Activated T-cell treated with anti-CD3 and anti-CD28 coated beads, Interleukin-2, amount 50 U/mL, for 72 hours (primary cell): ENCODE results near the gene TIRAP. TPM values are rescaled to one million over a fixed set of nuclear protein-coding genes. Genes with fewer than 3 reads are reported as not detected.

ENCODE experiments used
- ATAC-seq, 2 donors: fragments of 150-1000 bp; cut with Tn5 transposase; replicated peaks in 1 of 2; 2 replicates each; pipeline ENCODE4 v1.10.0; 2021; ENCODE audit warnings: moderate library complexity in 2 of 2, mild to moderate bottlenecking in 1 of 2
- DNase-seq, 2 donors: peaks; one replicate each; pipeline ENCODE4 v3.0.0; 2021 to 2022; ENCODE audit warnings: mixed read lengths in 1 of 2
- H3K27ac Mint-ChIP-seq: one replicate; pipeline ENCODE4 v1.8.0; 2022; ENCODE audit warnings: mild to moderate bottlenecking, moderate library complexity, mixed read lengths
- H3K27me3 Mint-ChIP-seq: one replicate; pipeline ENCODE4 v1.8.0; 2022; ENCODE audit warnings: low read depth, mixed read lengths
- H3K36me3 Mint-ChIP-seq, 2 donors: one replicate each; pipeline ENCODE4 v1.8.0; 2022; ENCODE audit warnings: mixed read lengths in 2 of 2, mild to moderate bottlenecking in 1 of 2; ENCODE audit not compliant: insufficient read depth in 2 of 2
- H3K4me1 Mint-ChIP-seq: one replicate; pipeline ENCODE4 v1.8.0; 2022; ENCODE audit warnings: low read depth, mixed read lengths
- H3K4me3 Mint-ChIP-seq, 2 donors: one replicate each; pipeline ENCODE4 v1.8.0; 2022; ENCODE audit warnings: mild to moderate bottlenecking in 2 of 2, mixed read lengths in 2 of 2, moderate library complexity in 2 of 2
- H3K9me3 Mint-ChIP-seq, 2 donors: one replicate each; pipeline ENCODE4 v1.8.0; 2022; ENCODE audit warnings: mixed read lengths in 2 of 2
- total RNA-seq, 2 donors: library from RNA; stranded (reverse); gene quantifications; one replicate each; pipeline ENCODE4 v1.2.3, GENCODE V29; 2022

The TIRAP gene
- total RNA-seq, 2 donors from 2014 or later, result 14.0 to 15.2 TPM

- Mint-ChIP-seq H3K9me3 (no peaks in the 10 kb centered on the region), H3K4me3 (no peak overlapping the region), H3K36me3 (peaks cover 4 to 6% of the 10 kb centered on the region in 2 donors), H3K27me3 (no peaks in the 10 kb centered on the region), H3K4me1 (peaks cover 38% of the 10 kb centered on the region), H3K27ac (no peak overlapping the region)
- no peak for ATAC-seq
- DNase-seq, result no peak
These were observed 50.2 kb downstream of the TIRAP start for GRCh38 chr11:126333142-126333541.

- H3K4me3 Mint-ChIP-seq, result no peak overlapping the region
- ATAC-seq, result no peak
These were observed 52.0 kb downstream of the TIRAP start for GRCh38 chr11:126334659-126335462.

DNA sequence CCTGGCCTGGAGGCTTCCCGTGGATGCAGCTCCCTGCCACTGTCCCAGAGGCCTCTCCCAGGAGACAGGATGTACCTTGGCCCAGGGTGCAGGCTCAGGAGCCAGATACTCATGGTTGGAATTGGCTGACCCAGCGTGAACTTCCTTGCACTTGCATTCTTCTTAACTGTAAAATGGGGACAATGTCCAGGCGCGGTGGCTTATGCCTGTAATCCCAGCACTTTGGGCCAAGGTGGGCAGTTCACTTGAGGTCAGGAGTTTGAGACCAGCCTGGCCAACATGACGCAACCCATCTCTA, 52.5 kb downstream of the TIRAP start:
- Mint-ChIP-seq H3K9me3 (no peaks in the 10 kb centered on the region), H3K36me3 (peaks cover 4 to 6% of the 10 kb centered on the region in 2 donors), H3K27ac (no peak overlapping the region), H3K27me3 (no peaks in the 10 kb centered on the region), H3K4me3 (no peak overlapping the region), H3K4me1 (peaks cover 25% of the 10 kb centered on the region)
- DNase-seq, result no peak
- no peak for ATAC-seq

More at GRCh38 chr11:126334659-126335462, 52.0 kb downstream of the TIRAP start:
- Mint-ChIP-seq H3K36me3 (peaks cover 4 to 6% of the 10 kb centered on the region in 2 donors), H3K9me3 (no peaks in the 10 kb centered on the region), H3K27ac (no peak overlapping the region), H3K27me3 (no peaks in the 10 kb centered on the region), H3K4me1 (peaks cover 26% of the 10 kb centered on the region)
- no peak for DNase-seq

- Mint-ChIP-seq H3K36me3 (peaks cover 4 to 6% of the 10 kb centered on the region in 2 donors), H3K27ac (peak overlapping the region; percentile 90), H3K27me3 (no peaks in the 10 kb centered on the region), H3K4me1 (peaks cover 29% of the 10 kb centered on the region), H3K9me3 (no peaks in the 10 kb centered on the region), H3K4me3 (no peak overlapping the region)
- DNase-seq (no peak), ATAC-seq (no peak)
These were observed 53.2 kb downstream of the TIRAP start for GRCh38 chr11:126336138-126336541.

DNA sequence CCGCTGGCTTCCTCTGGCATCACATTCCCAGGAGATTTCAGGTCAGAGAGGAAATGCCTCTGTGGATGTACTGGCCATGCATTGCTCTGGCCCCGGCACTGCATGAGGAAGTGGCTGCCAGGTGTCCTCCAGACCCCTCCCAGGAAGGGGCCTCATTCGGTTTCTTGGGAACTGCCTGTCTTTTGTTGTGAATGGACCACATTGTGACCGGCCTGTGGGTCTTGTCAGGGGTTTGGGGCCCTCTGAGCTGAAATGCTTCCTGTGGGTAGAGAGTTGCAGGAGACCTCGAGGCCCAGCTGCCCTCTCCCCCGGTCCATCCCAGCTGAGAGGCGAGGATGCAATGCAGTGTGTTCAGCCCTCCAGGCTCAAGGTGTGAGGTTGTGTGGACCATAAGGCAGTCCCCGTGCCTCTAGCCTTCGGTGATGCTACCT, 53.8 kb downstream of the TIRAP start:
- no peak overlapping the region for H3K27ac Mint-ChIP-seq
- ATAC-seq (no peak), DNase-seq (no peak)
- peaks cover 35% of the 10 kb centered on the region for H3K4me1 Mint-ChIP-seq
- H3K4me3 Mint-ChIP-seq, result no peak overlapping the region
- no peaks in the 10 kb centered on the region for H3K27me3 Mint-ChIP-seq
- peaks cover 4 to 6% of the 10 kb centered on the region in 2 donors for H3K36me3 Mint-ChIP-seq
- no peaks in the 10 kb centered on the region for H3K9me3 Mint-ChIP-seq

DNA sequence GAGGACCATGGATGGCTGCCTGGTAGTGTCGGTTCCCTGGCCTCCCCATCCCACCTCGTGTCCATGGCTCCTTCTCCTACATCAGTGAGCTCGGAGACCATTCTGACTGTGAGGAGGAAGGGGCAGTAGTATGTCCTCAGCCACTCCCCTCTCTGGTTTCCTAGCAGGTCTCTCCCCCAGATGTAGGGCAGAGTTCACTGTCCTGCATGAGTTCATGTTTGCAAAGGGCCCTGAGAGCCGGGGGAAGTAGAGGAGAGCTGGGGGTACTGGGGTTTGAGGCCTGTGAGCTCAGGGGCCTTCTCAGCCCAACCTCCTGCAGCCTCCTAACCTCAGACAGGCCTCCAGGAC, 54.2 kb downstream of the TIRAP start:
- ATAC-seq, result no peak
- Mint-ChIP-seq H3K36me3 (peaks cover 4 to 6% of the 10 kb centered on the region in 2 donors), H3K27me3 (no peaks in the 10 kb centered on the region), H3K27ac (no peak overlapping the region), H3K9me3 (no peaks in the 10 kb centered on the region), H3K4me1 (peaks cover 38% of the 10 kb centered on the region), H3K4me3 (no peak overlapping the region)
- no peak for DNase-seq

GRCh38 chr11:126337474-126338241, 54.8 kb downstream of the TIRAP start:
- Mint-ChIP-seq H3K4me1 (peaks cover 38% of the 10 kb centered on the region), H3K36me3 (peaks cover 4 to 6% of the 10 kb centered on the region in 2 donors), H3K27ac (no peak overlapping the region), H3K4me3 (no peak overlapping the region), H3K9me3 (no peaks in the 10 kb centered on the region), H3K27me3 (no peaks in the 10 kb centered on the region)
- no peak for DNase-seq
- ATAC-seq, result no peak

GRCh38 chr11:126338346-126339055, 55.6 kb downstream of the TIRAP start:
- DNase-seq (no peak), ATAC-seq (no peak)
- Mint-ChIP-seq H3K4me3 (no peak overlapping the region), H3K27ac (no peak overlapping the region), H3K4me1 (peaks cover 31% of the 10 kb centered on the region), H3K36me3 (peaks cover 4 to 7% of the 10 kb centered on the region in 2 donors), H3K27me3 (no peaks in the 10 kb centered on the region), H3K9me3 (no peaks in the 10 kb centered on the region)

DNA sequence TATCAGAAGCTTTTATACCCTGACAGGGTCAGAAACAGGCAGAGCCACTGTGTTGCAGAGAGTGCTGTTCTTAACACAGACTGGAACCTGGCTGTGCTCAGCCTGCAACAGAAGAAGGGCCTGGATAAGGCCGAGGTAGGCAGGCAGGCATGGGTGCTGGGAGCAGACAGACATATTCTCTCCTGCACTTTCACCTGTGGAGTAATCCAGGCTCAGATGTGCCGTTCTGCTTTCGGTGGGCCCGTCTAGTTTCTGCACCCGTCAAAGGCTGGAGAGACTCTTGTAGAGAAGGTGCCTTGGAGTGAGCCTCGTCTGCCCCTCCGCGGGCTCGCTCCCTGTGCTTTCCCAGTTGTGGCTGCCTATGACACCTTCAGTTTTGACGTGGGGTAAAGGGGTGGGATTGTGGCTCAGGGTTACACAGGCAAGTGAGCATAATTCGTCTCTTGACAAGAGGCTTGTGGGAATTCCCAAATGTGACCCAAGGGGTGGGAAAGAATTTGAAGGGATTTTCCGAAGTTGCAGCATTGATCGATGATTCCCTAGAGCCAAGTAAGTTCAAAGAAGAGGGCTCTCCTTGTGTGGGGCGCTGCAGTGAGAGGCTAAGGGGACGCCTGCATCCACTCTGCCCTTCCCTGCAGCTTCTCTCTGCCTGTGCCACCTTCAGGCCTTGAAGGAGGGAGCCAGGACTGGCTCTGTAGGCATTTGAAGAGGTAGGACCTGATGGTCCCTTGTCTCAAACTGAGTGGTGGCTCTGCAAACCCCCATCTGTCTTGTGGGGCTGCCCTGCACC, 56.4 kb downstream of the TIRAP start:
- H3K36me3 Mint-ChIP-seq, result peaks cover 2 to 10% of the 10 kb centered on the region in 2 donors
- no peak overlapping the region for H3K27ac Mint-ChIP-seq
- ATAC-seq (no peak), DNase-seq (no peak)
- peaks cover 31% of the 10 kb centered on the region for H3K4me1 Mint-ChIP-seq
- no peak overlapping the region for H3K4me3 Mint-ChIP-seq
- H3K9me3 Mint-ChIP-seq, result no peaks in the 10 kb centered on the region
- no peaks in the 10 kb centered on the region for H3K27me3 Mint-ChIP-seq

GRCh38 chr11:126339863-126340434, 57.1 kb downstream of the TIRAP start:
- no peaks in the 10 kb centered on the region for H3K9me3 Mint-ChIP-seq

DNA sequence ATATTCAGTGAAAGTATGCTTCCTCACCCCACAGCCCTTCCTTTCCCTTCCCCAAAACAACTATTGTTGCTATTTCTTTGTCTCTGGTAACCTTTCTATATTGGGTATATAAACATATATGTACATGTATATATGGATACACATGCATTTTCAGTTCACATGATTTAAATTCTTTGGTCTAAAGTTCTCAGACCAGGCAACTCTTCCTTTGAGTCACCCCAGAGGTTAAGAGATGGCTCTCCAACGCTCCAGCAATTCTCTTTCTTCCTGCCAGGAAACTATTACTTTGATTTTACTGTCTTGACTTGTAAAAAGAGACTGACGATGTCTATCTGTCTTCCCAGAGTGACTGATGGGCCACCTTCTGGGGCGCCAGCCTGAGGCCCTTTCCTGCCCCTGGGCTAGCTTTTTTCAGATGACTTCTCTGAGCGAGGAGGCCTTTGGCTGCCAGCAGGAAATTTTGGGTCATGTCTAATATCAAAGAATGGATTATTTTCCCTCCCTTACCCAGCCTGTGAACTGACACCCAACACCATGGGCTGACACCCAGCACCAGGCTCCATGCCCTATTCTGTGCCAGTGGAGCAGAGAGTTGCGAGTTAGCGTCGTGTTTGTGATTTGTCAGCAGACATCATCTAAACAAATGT, 58.2 kb downstream of the TIRAP start:
- Mint-ChIP-seq H3K36me3 (peaks cover 1 to 6% of the 10 kb centered on the region in 2 donors), H3K27me3 (no peaks in the 10 kb centered on the region), H3K4me3 (no peak overlapping the region), H3K4me1 (peaks cover 28% of the 10 kb centered on the region), H3K27ac (peak overlapping the region; percentile 84), H3K9me3 (no peaks in the 10 kb centered on the region)
- DNase-seq (no peak), ATAC-seq (no peak)

More at GRCh38 chr11:126339863-126340434, 57.1 kb downstream of the TIRAP start:
- no peak overlapping the region for H3K27ac Mint-ChIP-seq
- peaks cover 2 to 7% of the 10 kb centered on the region in 2 donors for H3K36me3 Mint-ChIP-seq
- no peak for ATAC-seq
- H3K4me3 Mint-ChIP-seq, result no peak overlapping the region
- H3K4me1 Mint-ChIP-seq, result peaks cover 28% of the 10 kb centered on the region
- DNase-seq, result no peak
- H3K27me3 Mint-ChIP-seq, result no peaks in the 10 kb centered on the region

DNA sequence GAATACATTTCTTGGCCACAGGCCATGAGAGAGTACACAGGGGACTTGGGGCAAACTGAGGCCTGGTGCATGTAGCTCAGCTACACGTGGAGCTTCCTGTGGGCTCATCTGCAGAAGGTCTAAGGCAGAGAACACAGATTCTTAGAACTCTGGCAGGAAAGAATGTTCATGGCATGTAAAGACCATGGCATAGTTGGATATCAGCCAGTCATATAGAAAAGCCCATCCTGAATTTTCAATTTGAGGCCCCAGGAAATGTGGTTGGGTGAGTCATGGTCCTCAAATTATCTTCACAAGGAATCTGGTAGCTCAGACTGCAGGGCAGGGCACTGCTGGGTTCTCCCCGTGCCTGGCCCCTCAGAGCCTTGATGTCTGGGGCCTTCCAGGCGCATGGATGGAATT, 58.9 kb downstream of the TIRAP start:
- ATAC-seq, result peak in 1 of 2 donors; percentile 28
- H3K4me1 Mint-ChIP-seq, result peaks cover 29% of the 10 kb centered on the region
- no peaks in the 10 kb centered on the region for H3K9me3 Mint-ChIP-seq
- peak overlapping the region; percentile 67 for H3K27ac Mint-ChIP-seq
- H3K4me3 Mint-ChIP-seq, result no peak overlapping the region
- H3K36me3 Mint-ChIP-seq, result peaks cover 0 to 4% of the 10 kb centered on the region in 2 donors
- no peak for DNase-seq
- no peaks in the 10 kb centered on the region for H3K27me3 Mint-ChIP-seq
